ENCODE data around the gene SMYD2.

The SMYD2 gene

DNA sequence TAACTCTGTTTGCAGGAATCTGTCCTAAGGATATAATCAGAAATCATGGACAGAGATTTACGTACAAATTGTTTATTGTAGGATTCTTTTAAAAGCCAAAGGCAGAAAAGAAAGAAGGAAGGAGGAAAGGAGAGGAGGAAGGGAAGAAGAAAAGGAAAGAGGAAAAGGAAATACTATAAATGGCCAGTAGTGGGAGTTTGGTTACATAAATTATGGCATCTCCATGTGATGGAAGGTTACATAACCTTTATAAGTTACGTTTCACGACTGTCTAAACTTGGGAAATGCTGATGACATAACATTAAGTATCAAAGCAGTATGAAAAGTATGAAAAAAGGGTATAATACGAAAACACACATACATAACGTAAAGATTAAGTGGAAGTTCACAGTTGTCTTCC lies 39.0 kb downstream of the SMYD2 start:
- no peak overlapping the region for H3K4me3 ChIP-seq (ENCODE audit: low read depth, low read length)
- no peak for DNase-seq (ENCODE audit: low read depth)
- TF ChIP-seq, protein P1, sequence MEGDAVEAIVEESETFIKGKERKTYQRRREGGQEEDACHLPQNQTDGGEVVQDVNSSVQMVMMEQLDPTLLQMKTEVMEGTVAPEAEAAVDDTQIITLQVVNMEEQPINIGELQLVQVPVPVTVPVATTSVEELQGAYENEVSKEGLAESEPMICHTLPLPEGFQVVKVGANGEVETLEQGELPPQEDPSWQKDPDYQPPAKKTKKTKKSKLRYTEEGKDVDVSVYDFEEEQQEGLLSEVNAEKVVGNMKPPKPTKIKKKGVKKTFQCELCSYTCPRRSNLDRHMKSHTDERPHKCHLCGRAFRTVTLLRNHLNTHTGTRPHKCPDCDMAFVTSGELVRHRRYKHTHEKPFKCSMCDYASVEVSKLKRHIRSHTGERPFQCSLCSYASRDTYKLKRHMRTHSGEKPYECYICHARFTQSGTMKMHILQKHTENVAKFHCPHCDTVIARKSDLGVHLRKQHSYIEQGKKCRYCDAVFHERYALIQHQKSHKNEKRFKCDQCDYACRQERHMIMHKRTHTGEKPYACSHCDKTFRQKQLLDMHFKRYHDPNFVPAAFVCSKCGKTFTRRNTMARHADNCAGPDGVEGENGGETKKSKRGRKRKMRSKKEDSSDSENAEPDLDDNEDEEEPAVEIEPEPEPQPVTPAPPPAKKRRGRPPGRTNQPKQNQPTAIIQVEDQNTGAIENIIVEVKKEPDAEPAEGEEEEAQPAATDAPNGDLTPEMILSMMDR (conservative IDR thresholded peaks at IDR 0.05; ENCODE audit: low read depth, low read length) = no peak

DNA sequence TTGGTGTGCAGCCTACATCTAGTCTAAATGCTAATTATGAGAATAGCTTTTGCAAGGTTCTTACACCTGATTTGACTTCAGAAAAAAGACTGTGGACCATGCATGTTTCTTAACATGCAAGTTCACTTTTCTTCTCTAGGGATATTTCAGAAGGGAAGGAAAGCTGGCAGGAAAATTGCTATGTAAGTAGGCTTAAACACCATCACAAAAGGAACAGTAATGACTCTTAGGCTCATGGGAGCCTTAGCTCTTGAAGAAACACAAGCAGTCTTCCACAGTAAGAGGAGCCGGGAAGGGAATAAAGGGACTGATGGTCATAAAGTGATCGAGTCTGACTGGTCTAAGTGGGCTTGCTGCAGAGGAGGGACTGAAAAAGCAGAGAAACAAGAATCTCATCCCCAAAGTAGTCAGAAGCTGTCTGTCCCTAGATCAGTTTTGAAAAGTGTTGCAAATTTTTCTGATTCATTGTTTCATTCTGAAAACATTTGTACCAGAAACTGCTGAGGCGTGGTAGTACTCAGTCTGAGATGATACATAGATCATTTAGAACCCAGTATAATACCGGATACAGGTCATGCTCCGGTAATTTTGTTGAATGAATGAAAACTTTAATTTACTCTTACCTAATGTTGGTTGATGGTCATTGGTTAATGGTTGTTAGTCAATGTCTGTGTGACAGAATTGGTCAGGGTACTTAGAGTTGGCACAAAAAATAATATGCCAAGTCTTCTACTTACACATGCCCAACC lies 40.9 kb downstream of the SMYD2 start:
- no peak overlapping the region for H3K4me3 ChIP-seq (ENCODE audit: low read depth, low read length)
- no peak for DNase-seq (ENCODE audit: low read depth)
- TF ChIP-seq, protein P1 (conservative IDR thresholded peaks at IDR 0.05; ENCODE audit: low read depth, low read length) = no peak

DNA sequence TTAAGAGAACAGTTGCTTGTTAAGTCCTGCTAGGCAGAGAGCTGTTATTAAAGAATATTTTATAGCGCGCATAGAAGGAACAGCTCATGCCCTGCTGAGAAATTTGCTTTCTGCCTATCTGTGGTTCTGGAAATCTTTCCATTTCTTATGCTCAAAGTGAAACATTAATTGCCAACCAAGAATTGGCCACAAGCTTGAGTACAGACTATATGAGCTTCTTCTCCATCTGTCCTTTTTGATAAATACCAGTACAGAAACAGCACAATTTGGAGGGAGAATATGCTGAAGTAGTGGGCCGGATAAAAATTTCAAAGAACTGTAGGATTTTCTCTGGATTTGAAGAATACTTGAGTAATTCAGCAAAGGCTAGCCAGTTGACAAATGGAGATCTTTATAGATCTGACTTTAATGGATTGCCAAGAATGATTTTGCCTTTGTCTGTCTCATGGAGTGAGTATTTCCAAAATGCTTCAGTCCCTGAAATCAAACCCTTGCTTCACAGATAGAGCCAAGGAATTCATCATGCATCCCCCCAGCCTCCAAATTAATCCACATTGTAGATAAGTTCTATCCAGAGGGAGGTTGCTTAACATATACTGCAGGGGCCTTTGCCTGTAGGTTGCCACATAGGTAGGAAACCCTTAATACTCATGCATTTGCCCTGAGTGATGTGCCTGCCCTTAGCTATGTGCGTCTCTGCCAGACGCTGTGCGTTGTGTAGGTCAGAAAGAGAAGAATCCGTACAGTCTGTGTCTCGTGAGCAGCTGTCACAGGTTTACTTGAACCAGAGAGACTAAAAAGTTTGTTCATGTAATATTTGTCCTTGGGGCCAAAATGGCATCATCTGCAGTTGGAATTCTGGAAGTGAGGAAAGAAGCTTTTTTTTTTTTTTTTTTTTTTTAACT lies 44.2 kb downstream of the SMYD2 start:
- H3K4me3 ChIP-seq (ENCODE audit: low read depth, low read length) = no peak overlapping the region
- TF ChIP-seq, protein P1 (conservative IDR thresholded peaks at IDR 0.05; ENCODE audit: low read depth, low read length) = no peak
- no peak for DNase-seq (ENCODE audit: low read depth)

DNA sequence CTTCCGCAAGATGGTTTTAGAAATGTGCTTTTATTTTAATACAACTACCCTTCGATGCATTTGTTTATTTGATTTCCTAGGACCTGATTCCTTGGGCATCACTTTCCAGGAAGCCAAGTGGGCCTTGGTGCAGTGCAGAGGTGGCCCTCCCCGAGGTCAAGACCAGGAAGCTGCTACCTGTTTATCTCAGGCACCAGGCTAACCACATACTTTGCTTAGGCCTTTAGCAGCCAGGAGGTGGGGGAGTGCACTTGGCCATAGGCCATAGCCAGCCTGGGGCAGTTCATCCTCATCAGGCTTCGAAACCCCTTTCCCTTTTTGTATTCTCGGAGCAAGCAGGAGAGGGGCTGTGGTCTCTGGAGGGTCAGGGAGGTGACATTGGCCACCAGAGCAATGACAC lies 45.4 kb downstream of the SMYD2 start:
- TF ChIP-seq, protein P1 (conservative IDR thresholded peaks at IDR 0.05; ENCODE audit: low read depth, low read length) = no peak
- H3K4me3 ChIP-seq (ENCODE audit: low read depth, low read length) = no peak overlapping the region
- DNase-seq (ENCODE audit: low read depth) = no peak

DNA sequence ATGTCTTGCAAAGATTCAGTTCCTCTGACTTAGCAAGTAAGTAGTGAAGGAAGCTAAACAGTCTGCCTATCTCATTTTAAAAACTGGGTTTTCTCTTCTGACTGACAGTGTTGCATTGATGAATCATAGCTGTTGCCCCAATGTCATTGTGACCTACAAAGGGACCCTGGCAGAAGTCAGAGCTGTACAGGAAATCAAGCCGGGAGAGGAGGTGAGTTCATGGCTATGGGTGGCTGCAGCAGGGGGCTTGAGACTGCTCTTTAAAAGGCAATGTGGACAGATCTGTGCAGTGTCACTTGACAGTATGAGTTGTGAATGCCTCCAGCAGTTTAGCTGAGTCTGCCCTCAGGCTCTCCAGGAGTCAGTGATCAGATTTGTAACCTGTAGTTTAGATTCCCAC lies 46.6 kb downstream of the SMYD2 start:
- no peak for DNase-seq (ENCODE audit: low read depth)

DNA sequence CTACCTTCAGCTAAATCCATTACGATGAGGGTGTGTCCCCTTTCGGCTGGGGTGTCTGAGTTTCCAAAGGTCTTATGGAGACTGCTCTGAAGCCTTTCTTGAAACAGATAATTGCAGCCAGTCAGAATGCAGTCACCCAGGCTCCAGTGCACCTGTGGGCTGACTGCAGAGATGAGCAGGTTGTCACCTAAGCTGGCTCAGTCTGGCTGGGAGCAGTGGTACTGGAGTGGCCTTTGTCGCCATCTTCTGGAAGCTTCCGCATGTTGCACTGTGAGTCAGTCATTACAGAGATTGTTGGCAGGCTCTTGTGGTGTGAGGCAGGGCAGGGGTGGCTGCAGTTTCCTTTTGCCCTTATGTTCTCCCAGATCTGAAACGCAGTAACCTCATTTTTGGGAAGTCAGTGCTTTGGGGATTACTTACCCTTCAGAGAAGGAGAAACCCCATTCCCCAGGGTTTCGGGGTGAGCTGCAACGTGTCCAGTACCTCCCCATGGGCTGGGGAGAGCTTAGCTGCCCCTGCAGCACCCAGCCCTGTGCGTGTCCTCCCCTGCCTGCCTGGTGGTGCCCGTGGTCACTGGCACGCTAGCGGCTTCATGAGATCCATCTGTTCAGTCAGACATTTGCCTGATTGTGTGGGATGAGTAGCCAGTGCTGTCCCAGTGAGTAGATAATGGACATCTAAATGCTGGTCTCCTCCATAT lies 48.0 kb downstream of the SMYD2 start:
- TF ChIP-seq, protein P1 (conservative IDR thresholded peaks at IDR 0.05; ENCODE audit: low read depth, low read length) = peak; percentile 96
- no peak overlapping the region for H3K4me3 ChIP-seq (ENCODE audit: low read depth, low read length)
- peak; percentile 88 for DNase-seq (ENCODE audit: low read depth)

More for the DNA sequence above, 46.6 kb downstream of the SMYD2 start:
- TF ChIP-seq, protein P1 (conservative IDR thresholded peaks at IDR 0.05; ENCODE audit: low read depth, low read length) = no peak
- H3K4me3 ChIP-seq (ENCODE audit: low read depth, low read length) = no peak overlapping the region

Data from choroid plexus epithelial cell (primary cell).